DND-41 (cell line): Measurements from ENCODE around the gene DPH6.

Experiments used
- ATAC-seq: fragments of 200-7000 bp; cut with Tn5 transposase; 3 replicates; pipeline ENCODE4 v1.9.1; 2021; ENCODE audit warnings: low read depth; ENCODE audit not compliant: insufficient read depth
- DNase-seq: peaks from one replicate; pipeline ENCODE4 v3.0.0-alpha.2; 2020
- H2AFZ ChIP-seq: 2 replicates; pipeline ENCODE4 v1.6.0; 2012; ENCODE audit warnings: low read depth, low read length
- H3K27ac ChIP-seq: 2 replicates; pipeline ENCODE4 v1.5.1; 2012; ENCODE audit warnings: low read length, inconsistent platforms
- H3K27me3 ChIP-seq: fragments of 200-600 bp; sonication (generic); 2 replicates; pipeline ENCODE4 v1.6.0; 2012; ENCODE audit warnings: low read length, mild to moderate bottlenecking, inconsistent platforms; ENCODE audit not compliant: insufficient read depth, poor library complexity
- H3K36me3 ChIP-seq: 2 replicates; pipeline ENCODE4 v1.5.1; 2012; ENCODE audit warnings: low read length, inconsistent platforms; ENCODE audit not compliant: insufficient read depth
- H3K4me1 ChIP-seq: 2 replicates; pipeline ENCODE4 v1.5.1; 2012; ENCODE audit warnings: mild to moderate bottlenecking, low read length; ENCODE audit not compliant: insufficient read depth
- H3K4me2 ChIP-seq: 2 replicates; pipeline ENCODE4 v1.6.0; 2012; ENCODE audit warnings: mild to moderate bottlenecking, moderate library complexity, low read length, inconsistent platforms; ENCODE audit not compliant: insufficient read depth
- H3K4me3 ChIP-seq, 2 experiments: fragments of 200-600 bp in 1 of 2; shearing (Covaris generic) in 1 of 2; 2 replicates each; pipeline ENCODE4 v1.5.1; 2012 to 2016; ENCODE audit warnings: inconsistent platforms in 2 of 2, low read length in 2 of 2, mild to moderate bottlenecking in 2 of 2, low read depth in 1 of 2, moderate library complexity in 1 of 2
- H3K79me2 ChIP-seq: 2 replicates; pipeline ENCODE4 v1.6.0; 2012; ENCODE audit warnings: low read length, inconsistent platforms; ENCODE audit not compliant: insufficient read depth
- H3K9ac ChIP-seq: 2 replicates; pipeline ENCODE4 v1.6.0; 2012; ENCODE audit warnings: low read depth, mild to moderate bottlenecking, inconsistent platforms, low read length, moderate library complexity
- H3K9me3 ChIP-seq: 2 replicates; pipeline ENCODE4 v1.5.1; 2012; ENCODE audit warnings: low read length, moderate library complexity, mild to moderate bottlenecking, inconsistent platforms; ENCODE audit not compliant: insufficient read depth, severe bottlenecking
- H4K20me1 ChIP-seq: 2 replicates; pipeline ENCODE4 v1.6.0; 2012; ENCODE audit warnings: low read length; ENCODE audit not compliant: insufficient read depth
- CTCF ChIP-seq: IDR thresholded peaks from 2 replicates; pipeline ENCODE4 v1.5.1; 2012; ENCODE audit warnings: borderline replicate concordance, low read length, moderate library complexity, mild to moderate bottlenecking; ENCODE audit not compliant: poor library complexity, severe bottlenecking; ENCODE audit errors: extremely low read depth
- EZH2 ChIP-seq: IDR thresholded peaks from 3 replicates; pipeline ENCODE4 v1.6.1; 2012; ENCODE audit warnings: borderline replicate concordance, low read depth, mild to moderate bottlenecking, moderate library complexity, low read length, inconsistent platforms; ENCODE audit not compliant: severe bottlenecking

The DPH6 gene

DNA sequence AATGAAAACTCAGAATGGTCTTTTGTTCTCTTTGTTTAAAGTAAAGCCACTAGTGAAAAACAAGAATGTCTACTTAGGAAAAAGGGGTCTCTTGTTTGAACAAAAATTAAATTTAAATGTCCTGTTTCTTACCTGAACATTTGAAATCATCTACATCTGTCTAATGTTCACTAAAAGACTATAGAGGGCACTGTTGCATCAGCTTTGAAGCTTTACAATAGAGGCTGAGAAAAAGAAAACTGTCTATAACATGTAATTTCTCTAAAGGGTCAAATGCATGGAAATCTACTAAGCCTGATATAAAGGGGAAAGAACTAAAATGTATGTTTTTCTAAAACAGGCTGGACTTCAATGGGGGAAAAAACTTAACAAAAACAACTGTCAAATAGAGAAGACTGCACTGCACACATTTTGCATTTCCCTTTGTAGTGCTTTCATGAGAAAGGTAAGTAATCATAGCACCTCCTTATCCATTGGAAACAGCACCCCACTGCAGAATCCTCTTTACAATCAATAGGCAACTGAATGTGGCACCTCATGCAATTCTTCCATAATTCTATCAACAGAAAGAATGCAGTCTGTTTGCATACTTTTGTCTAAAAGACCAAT, 26.3 kb downstream of the DPH6 start:
- H3K9ac ChIP-seq = no peak overlapping the region
- H3K27ac ChIP-seq = no peak overlapping the region
- no peaks in the 10 kb centered on the region for H3K27me3 ChIP-seq
- H3K4me1 ChIP-seq = no peaks in the 10 kb centered on the region
- DNase-seq (no peak), ATAC-seq (peak; percentile 74)
- no peaks in the 10 kb centered on the region for H3K36me3 ChIP-seq
- no peak overlapping the region for H3K4me2 ChIP-seq
- no peak overlapping the region for H2AFZ ChIP-seq
- TF ChIP-seq EZH2 (no peak), CTCF (peak; percentile 62)
- no peaks in the 10 kb centered on the region for H3K79me2 ChIP-seq
- no peaks in the 10 kb centered on the region for H4K20me1 ChIP-seq
- H3K4me3 ChIP-seq = no peak overlapping the region
- H3K9me3 ChIP-seq = no peaks in the 10 kb centered on the region

DNA sequence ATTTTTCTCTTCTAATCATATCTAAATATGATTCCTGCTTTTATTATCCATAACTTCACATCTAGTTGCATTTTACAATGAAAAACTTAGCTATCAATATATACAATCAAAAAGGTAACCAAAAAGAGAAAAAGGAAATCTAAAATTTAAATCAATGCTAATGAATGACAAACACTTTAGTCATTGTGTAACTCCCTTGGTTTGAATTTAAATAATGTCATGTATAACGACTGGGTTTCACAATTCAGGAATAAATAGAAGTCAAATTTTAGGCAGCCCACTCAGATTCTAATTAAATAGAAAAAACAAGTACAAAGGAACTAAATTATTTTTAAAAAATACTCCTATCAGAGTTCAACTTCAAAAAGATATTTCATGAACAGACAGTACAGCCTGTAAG, 26.9 kb downstream of the DPH6 start:
- H4K20me1 ChIP-seq = no peaks in the 10 kb centered on the region
- ATAC-seq (no peak), DNase-seq (no peak)
- H3K4me2 ChIP-seq = no peak overlapping the region
- H3K36me3 ChIP-seq = no peaks in the 10 kb centered on the region
- no peaks in the 10 kb centered on the region for H3K9me3 ChIP-seq
- no peak overlapping the region for H3K4me3 ChIP-seq
- no peak for TF ChIP-seq CTCF
- no peak for TF ChIP-seq EZH2
- no peaks in the 10 kb centered on the region for H3K4me1 ChIP-seq
- no peak overlapping the region for H3K9ac ChIP-seq
- H3K27ac ChIP-seq = no peak overlapping the region
- no peaks in the 10 kb centered on the region for H3K79me2 ChIP-seq
- H3K27me3 ChIP-seq = no peaks in the 10 kb centered on the region
- H2AFZ ChIP-seq = no peak overlapping the region

- Histone ChIP-seq H3K36me3 (no peaks in the 10 kb centered on the region), H3K4me2 (no peak overlapping the region), H3K9me3 (no peaks in the 10 kb centered on the region), H3K27me3 (no peaks in the 10 kb centered on the region), H3K4me3 (no peak overlapping the region), H3K27ac (no peak overlapping the region), H2AFZ (no peak overlapping the region), H3K79me2 (no peaks in the 10 kb centered on the region), H3K4me1 (no peaks in the 10 kb centered on the region), H4K20me1 (no peaks in the 10 kb centered on the region), H3K9ac (no peak overlapping the region)
- DNase-seq (no peak), ATAC-seq (no peak)
- TF ChIP-seq EZH2 (no peak), CTCF (no peak)
Observed at GRCh38 chr15:35514759-35515158, 31.2 kb downstream of the DPH6 start.
